Lung (tissue), 12 donors: ENCODE data around the gene NCBP1. TPM values are rescaled to one million over a fixed set of nuclear protein-coding genes. Genes with fewer than 3 reads are reported as not detected.
"Not testable (repeated sequence)": the region's sequence is repeated elsewhere in the genome, so short reads cannot be mapped to it uniquely, and the experiment has no call there.

Experiments
- ATAC-seq: fragments of 200-7000 bp; cut with Tn5 transposase; one replicate; pipeline ENCODE4 v1.9.1; 2020; ENCODE audit warnings: moderate number of reproducible peaks; ENCODE audit not compliant: insufficient read depth, low FRiP score
- DNase-seq, 3 donors: peaks; one replicate each; pipeline ENCODE4 v3.0.0-alpha.2; 2013 to 2017
- H3K27ac ChIP-seq, 2 donors: one replicate each; pipeline ENCODE4 v1.5.1; 2013; ENCODE audit warnings: mild to moderate bottlenecking in 2 of 2, moderate library complexity in 2 of 2, control low read depth in 1 of 2, inconsistent platforms in 1 of 2, low read depth in 1 of 2, low read length in 1 of 2
- H3K27me3 ChIP-seq, 3 donors: one replicate each; pipeline ENCODE4 v1.5.1; 2013; ENCODE audit warnings: low read length in 2 of 3; ENCODE audit not compliant: control insufficient read depth in 3 of 3, insufficient read depth in 3 of 3
- H3K36me3 ChIP-seq, 4 donors: one replicate each; pipeline ENCODE4 v1.5.1; 2013; ENCODE audit warnings: low read length in 4 of 4, mild to moderate bottlenecking in 1 of 4, moderate library complexity in 1 of 4; ENCODE audit not compliant: control insufficient read depth in 4 of 4, insufficient read depth in 4 of 4
- H3K4me1 ChIP-seq, 5 donors: one replicate each; pipeline ENCODE4 v1.5.1; 2013; ENCODE audit warnings: low read length in 5 of 5, mild to moderate bottlenecking in 2 of 5, moderate library complexity in 1 of 5; ENCODE audit not compliant: control insufficient read depth in 5 of 5, insufficient read depth in 5 of 5
- H3K4me3 ChIP-seq: one replicate; pipeline ENCODE4 v1.5.1; 2013; ENCODE audit warnings: mild to moderate bottlenecking, control low read depth, moderate library complexity
- H3K9ac ChIP-seq, 2 donors: one replicate each; pipeline ENCODE4 v1.5.1; 2013; ENCODE audit warnings: low read length in 2 of 2, control low read depth in 1 of 2; ENCODE audit not compliant: insufficient read depth in 1 of 2
- H3K9me3 ChIP-seq, 4 donors: one replicate each; pipeline ENCODE4 v1.5.1; 2013; ENCODE audit warnings: low read length in 3 of 4, mild to moderate bottlenecking in 1 of 4, moderate library complexity in 1 of 4; ENCODE audit not compliant: control insufficient read depth in 4 of 4, insufficient read depth in 3 of 4
- WGBS, 2 donors: extraction: QIAGEN DNeasy Blood & Tissue Kit; methylation state at CpG; one replicate each; pipeline ENCODE4 v1.1.7; 2013; 5-methylcytosine and 5-hydroxymethylcytosine counted together
- polyA plus RNA-seq, 2 donors: library from polyadenylated mRNA; stranded (reverse); fragments of 200-250 nt; gene quantifications; one replicate each; pipeline ENCODE4 v1.2.1, GENCODE V29; 2013
- total RNA-seq, 2 donors: library from RNA; depleted of rRNA in 1 of 2; stranded (reverse); fragments of >200 nt in 1 of 2; gene quantifications; one replicate each; pipeline ENCODE4 v1.2.1, GENCODE V29; 2014 to 2021
- TF ChIP-seq, protein P1 (sequence below): IDR thresholded peaks from 2 replicates; pipeline ENCODE4 v1.5.1; 2012; ENCODE audit warnings: mild to moderate bottlenecking; ENCODE audit errors: control extremely low read depth, extremely low read depth
- donor health status: control.
- donor health status: control.
- donor health status: Bipolar disorder and iron deficiency.
- donor health status: healthy.
- donor health status: DM: yes; HTN: yes; CAD: no.

Gene NCBP1
- total and polyA plus RNA-seq, 4 donors: 6.5 to 30.0 (median 18.1) TPM

DNA sequence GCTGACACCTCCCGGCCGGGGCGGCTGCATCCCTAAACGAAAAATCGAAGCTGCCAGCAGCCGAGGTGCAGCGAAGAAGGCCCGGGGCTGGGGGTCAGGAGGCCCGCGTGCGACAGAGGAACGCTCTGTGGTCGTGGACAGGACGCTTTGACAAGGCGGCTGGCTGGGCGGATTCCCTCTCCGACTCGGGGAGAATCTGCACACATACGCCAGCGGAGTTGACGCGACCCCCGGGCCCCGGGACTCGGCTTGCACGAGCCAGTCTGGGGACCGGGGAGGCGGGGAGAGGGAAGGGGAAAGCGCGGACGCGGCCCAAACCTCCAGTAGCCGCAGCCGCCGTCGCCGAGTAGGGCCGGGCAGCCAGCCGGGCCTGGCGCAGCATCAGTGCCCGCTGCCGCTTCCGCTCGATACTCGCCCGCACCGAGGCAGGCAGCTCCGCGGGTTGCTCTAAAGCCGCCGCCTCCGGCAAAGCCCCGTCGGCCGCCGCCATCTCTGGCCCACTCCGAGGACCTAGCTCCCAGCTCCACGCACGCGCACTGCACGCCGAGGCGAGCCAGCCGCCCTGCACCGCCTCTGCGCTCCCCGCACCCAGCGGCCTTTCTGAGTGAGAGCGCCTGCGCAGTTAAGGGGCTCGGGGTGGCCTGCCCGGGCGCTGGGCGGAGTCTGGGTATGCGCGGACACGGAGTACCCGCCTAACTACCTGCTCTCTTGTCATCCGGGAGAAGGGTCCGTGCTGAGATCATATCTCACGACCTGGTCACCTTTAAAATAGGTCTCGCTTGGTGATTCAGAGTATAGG, 63.4 kb downstream of the NCBP1 start, which contains the start of gene XPA:
Gene XPA, minus strand, starts transcription at position 538 of the 799 bp plus-strand sequence. Its CDS starts 48 bp downstream, at position 490.
- peaks cover 0 to 20% (median 14%) of the 10 kb centered on the region in 5 donors for H3K4me1 ChIP-seq
- peak within 1 kb of the TSS; percentile 72 to 85 for H3K9ac ChIP-seq
- H3K4me3 ChIP-seq: peak within 1 kb of the TSS; percentile 85
- no peaks in the 10 kb centered on the region for H3K36me3 ChIP-seq
- TF ChIP-seq, protein P1, sequence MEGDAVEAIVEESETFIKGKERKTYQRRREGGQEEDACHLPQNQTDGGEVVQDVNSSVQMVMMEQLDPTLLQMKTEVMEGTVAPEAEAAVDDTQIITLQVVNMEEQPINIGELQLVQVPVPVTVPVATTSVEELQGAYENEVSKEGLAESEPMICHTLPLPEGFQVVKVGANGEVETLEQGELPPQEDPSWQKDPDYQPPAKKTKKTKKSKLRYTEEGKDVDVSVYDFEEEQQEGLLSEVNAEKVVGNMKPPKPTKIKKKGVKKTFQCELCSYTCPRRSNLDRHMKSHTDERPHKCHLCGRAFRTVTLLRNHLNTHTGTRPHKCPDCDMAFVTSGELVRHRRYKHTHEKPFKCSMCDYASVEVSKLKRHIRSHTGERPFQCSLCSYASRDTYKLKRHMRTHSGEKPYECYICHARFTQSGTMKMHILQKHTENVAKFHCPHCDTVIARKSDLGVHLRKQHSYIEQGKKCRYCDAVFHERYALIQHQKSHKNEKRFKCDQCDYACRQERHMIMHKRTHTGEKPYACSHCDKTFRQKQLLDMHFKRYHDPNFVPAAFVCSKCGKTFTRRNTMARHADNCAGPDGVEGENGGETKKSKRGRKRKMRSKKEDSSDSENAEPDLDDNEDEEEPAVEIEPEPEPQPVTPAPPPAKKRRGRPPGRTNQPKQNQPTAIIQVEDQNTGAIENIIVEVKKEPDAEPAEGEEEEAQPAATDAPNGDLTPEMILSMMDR: no peak
- no peaks in the 10 kb centered on the region for H3K9me3 ChIP-seq
- WGBS, 2 donors: 1% methylated on average over 60 to 82 of the region's 82 CpGs
- H3K27ac ChIP-seq: peak within 1 kb of the TSS; percentile 95 to 97
- H3K27me3 ChIP-seq: no peaks in the 10 kb centered on the region
- ATAC-seq (peak; percentile 98), DNase-seq (peak; percentile 97 to 98 (median 98))

DNA sequence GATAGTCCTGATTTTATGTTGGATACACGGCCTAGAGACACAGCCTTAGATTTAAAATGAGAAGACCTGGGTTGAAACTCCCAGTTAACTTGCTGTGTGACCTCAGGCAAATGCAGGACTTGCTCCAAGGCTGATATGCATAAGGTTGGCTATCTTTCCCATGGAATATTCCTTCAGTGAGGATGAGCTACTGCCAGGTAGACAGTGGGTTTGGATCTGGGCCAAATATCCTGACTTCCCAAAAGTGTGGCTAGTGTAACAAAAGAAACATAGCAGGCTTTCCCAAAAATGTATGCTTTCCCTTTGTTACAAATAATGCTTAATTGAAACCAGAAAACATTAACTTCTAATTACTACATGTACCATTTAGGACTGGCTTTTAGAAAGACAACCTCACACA, 64.2 kb downstream of the NCBP1 start:
- no peak overlapping the region for H3K4me3 ChIP-seq
- H3K36me3 ChIP-seq: no peaks in the 10 kb centered on the region
- TF ChIP-seq, protein P1: no peak
- H3K9me3 ChIP-seq: no peaks in the 10 kb centered on the region
- ATAC-seq (no peak), DNase-seq (peak in 1 of 3 donors; percentile 7)
- H3K27me3 ChIP-seq: no peaks in the 10 kb centered on the region
- peaks cover 0 to 20% (median 14%) of the 10 kb centered on the region in 5 donors for H3K4me1 ChIP-seq
- WGBS, 2 donors: 21 to 42% methylated on average over 1 of the region's 1 CpG
- no peak overlapping the region for H3K9ac ChIP-seq
- H3K27ac ChIP-seq: peak overlapping the region; percentile 95 to 97

DNA sequence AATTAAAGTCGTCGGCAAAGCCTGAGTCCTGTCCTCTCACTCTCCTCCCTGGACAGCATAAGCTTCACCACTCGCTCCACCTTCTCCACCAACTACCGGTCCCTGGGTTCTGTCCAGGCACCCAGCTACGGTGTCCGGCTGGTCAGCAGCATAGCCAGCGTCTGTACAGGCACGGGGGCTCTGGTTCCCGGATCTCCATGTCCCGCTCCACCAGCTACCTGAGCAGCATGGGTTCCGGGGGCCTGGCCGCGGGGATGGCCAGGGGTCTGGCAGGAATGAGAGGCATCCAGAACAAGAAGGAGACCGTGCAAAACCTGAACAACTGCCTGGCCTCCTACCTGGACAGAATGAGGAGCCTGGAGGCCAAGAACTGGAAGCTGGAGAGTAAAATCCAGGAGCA, 65.2 kb downstream of the NCBP1 start:
- TF ChIP-seq, protein P1: no peak
- Histone ChIP-seq H3K4me3 (no peak overlapping the region), H3K36me3 (no peaks in the 10 kb centered on the region), H3K4me1 (peaks cover 0 to 20% (median 14%) of the 10 kb centered on the region in 5 donors), H3K27me3 (no peaks in the 10 kb centered on the region), H3K9ac (no peak overlapping the region), H3K27ac (no peak overlapping the region), H3K9me3 (no peaks in the 10 kb centered on the region)
- ATAC-seq (no peak), DNase-seq (no peak)
- WGBS, 2 donors: 94 to 96% methylated on average over 14 of the region's 14 CpGs

DNA sequence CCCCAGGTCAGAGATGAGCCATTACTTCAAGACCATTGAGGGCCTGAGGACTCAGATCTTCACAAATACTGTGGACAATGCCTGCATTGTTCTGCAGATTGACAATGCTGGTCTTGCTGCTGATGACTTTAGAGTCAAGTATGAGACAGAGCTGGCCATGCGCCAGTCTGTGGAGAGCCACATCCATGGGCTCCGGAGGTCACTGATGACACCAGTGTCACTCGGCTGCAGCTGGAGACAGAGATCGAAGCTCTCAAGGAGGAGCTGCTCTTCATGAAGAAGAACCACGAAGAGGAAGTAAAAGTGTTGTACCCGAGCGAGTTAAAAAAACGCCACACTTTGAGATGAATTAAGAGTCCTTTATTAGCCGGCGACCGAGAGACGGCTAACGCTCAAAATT, 65.7 kb downstream of the NCBP1 start:
- not testable (repeated sequence) for H3K9ac ChIP-seq, ATAC-seq, H3K9me3 ChIP-seq, H3K27ac ChIP-seq, H3K27me3 ChIP-seq, H3K36me3 ChIP-seq, DNase-seq, H3K4me3 ChIP-seq
- peaks cover 0 to 20% (median 14%) of the 10 kb centered on the region in 5 donors for H3K4me1 ChIP-seq
- WGBS, 2 donors: 37 to 67% methylated on average over 13 of the region's 13 CpGs

DNA sequence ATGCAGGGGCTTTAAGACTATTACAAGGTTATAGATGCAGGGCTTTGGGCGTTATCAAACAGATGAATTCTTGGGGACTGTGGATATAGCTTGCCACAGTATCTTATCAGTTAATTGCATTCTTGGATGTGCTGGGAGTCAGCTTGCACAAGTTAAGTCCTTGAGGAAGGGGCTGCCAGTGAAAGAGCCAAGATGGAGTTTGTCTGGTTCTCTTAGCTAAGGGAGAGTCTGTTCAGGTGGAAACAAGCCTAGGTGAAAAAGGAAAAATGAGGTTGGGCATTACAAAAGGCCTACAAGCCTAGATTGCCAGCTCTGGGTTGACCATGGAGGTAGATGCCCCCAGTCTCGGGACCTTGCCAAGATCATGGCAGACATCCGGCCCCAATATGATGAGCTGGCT, 66.2 kb downstream of the NCBP1 start:
- not testable (repeated sequence) for H3K4me3 ChIP-seq, H3K9ac ChIP-seq, ATAC-seq, H3K36me3 ChIP-seq, DNase-seq, H3K27ac ChIP-seq, H3K9me3 ChIP-seq, H3K27me3 ChIP-seq
- H3K4me1 ChIP-seq: peaks cover 0 to 17% (median 11%) of the 10 kb centered on the region in 5 donors
- WGBS, 2 donors: 89 to 94% methylated on average over 3 of the region's 3 CpGs
